Amniotic epithelial cell (primary cell): Measurements from ENCODE around the gene C6orf120.

Source experiments
- DNase-seq: peaks from one replicate; pipeline ENCODE4 v3.0.0-alpha.2; 2010; ENCODE audit warnings: low read depth

Gene C6orf120

DNA sequence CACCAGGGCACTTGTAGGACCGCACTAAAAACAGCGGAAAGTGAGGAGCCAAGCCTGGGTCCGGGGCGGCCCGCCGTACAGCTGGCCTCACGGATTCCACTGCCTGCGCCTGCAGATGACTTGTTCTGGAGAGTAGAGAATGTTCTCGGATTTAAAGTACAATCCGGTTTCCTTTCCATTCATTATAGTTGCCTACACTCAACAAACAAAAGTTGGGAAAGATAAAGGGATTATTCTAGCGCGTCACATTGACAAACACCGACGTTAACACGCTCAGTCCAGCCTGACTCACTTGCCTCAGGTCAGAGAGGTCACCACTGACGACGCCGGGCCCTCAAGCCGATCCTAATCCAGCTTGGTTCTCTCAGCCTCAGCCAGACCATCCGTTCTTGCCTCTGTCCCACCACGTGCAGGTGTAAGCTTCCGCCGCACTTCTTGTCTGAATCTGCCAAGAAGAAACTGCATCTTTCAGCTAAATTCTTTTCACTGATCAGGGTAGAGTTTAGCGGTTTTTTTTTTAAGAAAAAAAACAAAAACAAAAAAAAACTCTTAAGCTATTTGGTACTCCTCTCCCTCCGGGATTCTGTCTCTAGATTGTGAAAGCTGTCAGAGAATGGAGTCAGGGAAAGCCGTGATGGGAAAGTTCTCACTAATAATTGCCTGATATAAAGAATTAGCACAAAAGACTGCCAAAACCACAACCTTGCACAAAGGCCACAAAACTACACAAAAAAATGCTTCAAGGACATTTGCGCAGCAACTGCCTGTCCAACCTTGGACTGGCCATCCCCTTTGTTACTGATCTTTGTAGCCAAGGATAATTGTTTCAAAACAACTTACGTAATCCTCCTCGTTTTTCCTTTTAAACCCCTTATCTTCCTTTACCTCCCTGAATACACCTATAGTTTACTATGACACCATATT is 23.5 kb downstream of the C6orf120 start:
- peak; percentile 99 for DNase-seq

- DNase-seq, result no peak
These were observed 24.1 kb downstream of the C6orf120 start for GRCh38 chr6:169726049-169726400.

GRCh38 chr6:169726963-169727362 is 25.0 kb downstream of the C6orf120 start:
- DNase-seq, result no peak

- no peak for DNase-seq
These were observed 28.0 kb downstream of the C6orf120 start for GRCh38 chr6:169729961-169730360.

GRCh38 chr6:169738204-169738975 is 36.5 kb downstream of the C6orf120 start:
- no peak for DNase-seq

GRCh38 chr6:169738976-169739529 is 37.1 kb downstream of the C6orf120 start:
- peak; percentile 50 for DNase-seq

DNA sequence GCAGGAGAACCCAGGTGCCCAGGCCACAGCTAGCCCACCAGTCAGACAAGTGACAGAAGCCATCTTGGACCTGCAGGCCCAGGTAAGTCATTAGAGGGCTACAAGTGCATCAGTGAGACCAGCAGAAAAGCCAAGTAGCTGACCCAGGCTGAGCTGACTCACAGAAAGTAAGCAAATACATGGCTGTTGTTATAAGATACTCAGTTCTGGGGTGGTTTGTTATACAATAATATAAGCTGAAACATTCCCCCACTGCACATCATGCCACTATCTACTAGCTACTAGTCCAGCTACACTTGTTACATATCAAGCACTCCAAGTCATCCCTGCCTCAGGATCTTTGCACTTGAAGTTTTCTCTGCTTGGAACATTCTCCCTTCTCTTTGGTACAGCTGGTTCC is 39.4 kb downstream of the C6orf120 start:
- no peak for DNase-seq

DNA sequence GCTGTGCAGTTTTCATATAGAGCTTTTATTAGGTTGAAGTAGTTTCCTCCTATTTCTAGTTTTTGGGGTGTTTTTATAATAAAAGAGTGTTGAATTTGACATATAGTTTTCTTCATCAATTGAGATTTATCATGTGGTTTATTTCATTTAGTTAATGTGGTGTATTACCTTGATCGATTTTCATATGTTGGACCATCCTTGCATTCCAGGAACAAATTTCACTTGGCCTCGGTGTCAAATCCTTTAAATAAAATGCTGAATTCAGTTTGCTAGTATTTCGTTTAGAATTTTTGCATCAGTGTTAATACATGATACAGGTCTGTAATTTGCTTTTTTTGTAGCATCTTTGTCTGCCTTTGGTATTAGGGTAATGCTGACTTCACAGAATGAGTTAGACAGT is 43.5 kb downstream of the C6orf120 start:
- DNase-seq, result no peak

DNA sequence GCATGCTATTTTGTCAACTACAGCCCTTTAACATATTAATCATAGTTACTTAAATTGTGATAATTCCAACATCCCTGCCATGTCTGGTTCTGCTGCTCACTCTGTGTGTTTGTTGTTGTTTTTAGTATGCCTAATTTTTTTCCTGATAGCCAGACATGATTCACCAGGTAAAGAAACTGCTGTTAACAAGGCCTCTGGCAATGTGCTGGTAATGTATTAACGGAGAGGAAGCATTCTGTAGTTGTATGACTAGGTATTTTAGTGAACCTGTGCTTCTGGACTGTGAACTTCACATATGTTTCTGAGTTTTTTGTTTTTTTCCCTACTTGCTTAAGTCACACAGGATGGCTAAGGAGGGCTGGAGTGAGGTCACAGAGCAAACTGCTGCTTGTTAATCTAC is 44.6 kb downstream of the C6orf120 start:
- DNase-seq, result no peak

DNA sequence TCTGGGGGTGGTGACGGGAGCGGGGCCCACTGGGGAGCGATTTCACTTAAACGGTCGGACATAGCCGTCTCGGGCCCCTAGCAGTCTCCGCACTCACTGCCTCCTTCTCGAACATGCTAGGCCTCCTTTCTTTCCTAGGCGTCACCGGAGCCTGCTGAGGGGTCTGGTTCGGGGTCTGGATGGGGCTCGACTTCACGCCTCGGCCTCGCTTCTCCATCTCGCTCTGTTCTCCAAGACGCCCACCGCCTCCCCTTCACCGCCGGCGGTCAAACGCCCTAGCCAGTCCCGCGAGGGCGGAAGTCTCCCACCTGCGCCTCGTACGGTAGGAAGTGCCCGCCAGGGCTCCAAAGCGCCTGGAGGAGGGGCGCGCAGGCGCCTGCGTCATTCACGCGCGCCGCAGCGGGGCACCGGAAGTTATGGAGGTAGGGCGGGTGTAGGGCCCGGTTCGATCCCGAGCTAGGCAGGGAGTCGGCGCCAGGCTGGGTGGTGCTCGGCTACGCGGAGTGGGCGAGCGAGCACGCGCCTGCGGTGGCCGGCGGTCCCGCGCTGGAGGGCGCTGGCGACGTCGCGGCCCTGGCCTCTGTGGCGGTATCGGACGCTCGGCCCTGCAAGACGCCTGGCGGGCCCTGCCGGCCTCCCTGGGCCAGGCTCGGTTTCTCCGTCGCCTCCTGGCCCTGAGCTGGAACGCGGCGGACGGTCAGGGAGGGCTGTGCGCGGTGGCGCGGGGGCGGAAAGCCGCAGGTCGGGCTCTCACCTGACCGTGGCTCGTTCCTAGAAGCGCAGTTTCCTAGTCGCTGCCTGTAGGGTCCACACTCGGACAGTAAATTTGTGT is 49.5 kb downstream of the C6orf120 start, which contains the start of the genes DYNLT2 and ERMARD:
TSS of gene DYNLT2 (minus strand) at position 331 of the 832 bp plus-strand sequence. CDS start at position 217, 114 bp downstream.
TSS of gene ERMARD (plus strand) at position 381 of the 832 bp plus-strand sequence. CDS start at position 417, 36 bp downstream.
- DNase-seq, result peak; percentile 92

DNA sequence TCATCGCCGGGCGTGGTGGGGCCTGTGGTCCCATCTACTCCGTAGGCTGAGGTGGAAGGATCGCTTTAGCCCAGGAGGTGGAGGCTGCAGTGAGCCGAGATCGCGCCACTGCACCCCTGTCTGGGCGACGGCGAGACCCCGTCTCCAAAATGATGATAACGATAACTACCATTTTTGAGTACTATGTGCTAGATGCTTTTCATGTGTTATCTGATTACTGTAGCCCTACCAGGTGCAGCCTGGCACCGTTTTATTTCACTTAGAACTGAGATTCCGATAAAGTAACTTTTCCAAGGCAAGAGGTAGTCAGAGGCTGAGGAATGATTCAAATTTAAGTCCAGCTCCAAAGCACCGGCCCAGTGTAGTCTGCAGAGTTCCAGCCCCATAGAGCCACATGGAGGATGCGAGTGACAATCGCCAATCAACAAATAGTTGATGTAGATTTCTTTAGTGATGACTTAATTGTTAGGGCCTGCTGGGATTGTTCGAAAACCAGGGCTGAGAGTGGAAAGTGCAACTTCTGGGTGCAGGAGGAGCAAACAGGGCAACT is 50.2 kb downstream of the C6orf120 start:
- no peak for DNase-seq
